Right lobe of liver (tissue), 6 donors: Measurements from ENCODE around the gene NCKAP5. TPM values are rescaled to one million over a fixed set of nuclear protein-coding genes. Genes with fewer than 3 reads are reported as not detected.

Experiments used
- ATAC-seq, 4 donors: fragments of 200-7000 bp; cut with Tn5 transposase; one replicate each; pipeline ENCODE4 v1.9.1; 2020; ENCODE audit warnings: mild to moderate bottlenecking in 4 of 4, moderate library complexity in 4 of 4
- DNase-seq, 3 donors: peaks; one replicate each; pipeline ENCODE4 v3.0.0-alpha.2; 2020
- H3K27ac ChIP-seq, 3 donors: fragments of 200-600 bp; one replicate each; pipeline ENCODE4 v1.8.0; 2022
- H3K27me3 ChIP-seq, 2 donors: fragments of 200-600 bp; one replicate each; pipeline ENCODE4 v1.8.0; 2022
- H3K36me3 ChIP-seq, 4 donors: fragments of 200-600 bp; sonication (generic) in 1 of 4; one replicate each; pipeline versions ENCODE4 v1.5.1 to v1.8.0; 2017 to 2022; ENCODE audit warnings: control low read depth in 1 of 4
- H3K4me1 ChIP-seq, 4 donors: fragments of 200-600 bp; sonication (generic) in 1 of 4; one replicate each; pipeline versions ENCODE4 v1.5.1 to v1.8.0; 2017 to 2022; ENCODE audit warnings: control low read depth in 1 of 4
- H3K4me3 ChIP-seq, 3 donors: fragments of 200-600 bp; one replicate each; pipeline ENCODE4 v1.8.0; 2022
- H3K9me3 ChIP-seq, 4 donors: fragments of 200-600 bp; sonication (generic) in 1 of 4; one replicate each; pipeline versions ENCODE4 v1.5.1 to v1.8.0; 2017 to 2022; ENCODE audit warnings: control low read depth in 1 of 4
- POLR2A ChIP-seq: fragments of 450-650 bp; IDR thresholded peaks from one replicate; pipeline ENCODE4 v1.6.1; 2017; ENCODE audit warnings: antibody characterized with exemption, mild to moderate bottlenecking
- WGBS: methylation state at CpG from one replicate; pipeline ENCODE4 v1.1.6; 2018; ENCODE audit warnings: low coverage, low lambda C conversion rate; ENCODE audit not compliant: insufficient coverage; ENCODE audit errors: missing lambda C conversion rate; 5-methylcytosine and 5-hydroxymethylcytosine counted together
- intact Hi-C, 2 donors: fragments of 100-400 bp; cut with DNase I; formaldehyde crosslinking; loops; one replicate each; pipeline versions ENCODE4 v1.11.2 to v1.14.1; 2022
- total RNA-seq, 6 experiments: library from RNA; depleted of rRNA in 2 of 6; stranded (reverse); fragments of >200 nt in 2 of 6; fragmentation: NEBNext Ultra II Directional in 3 of 6; extraction: Animal tissue kit (Norgen Biotek cat#: 25700) in 3 of 6; gene quantifications; one replicate each; pipeline versions ENCODE4 v1.1.0 to v1.2.4, GENCODE V29; 2016 to 2023
- TF ChIP-seq, protein P1 (sequence below), 4 donors: fragments of 200-600 bp in 3 of 4; fragments of 450-650 bp in 1 of 4; IDR thresholded peaks; one replicate each; pipeline versions ENCODE4 v1.5.1 to v1.8.0; 2016 to 2022; ENCODE audit warnings: antibody characterized with exemption in 4 of 4, mild to moderate bottlenecking in 2 of 4
- donor health status: DM: no; HTN: yes; CAD: no.
- donor health status: DM: no; HTN: no; CAD: no.
- donor health status: DM: no; HTN: no; CAD: no.
- donor health status: DM: no; HTN: yes; CAD: no.
- donor health status: DM: no; HTN: yes; CAD: no.

NCKAP5 gene
- total RNA-seq, 6 experiments from 2014 or later = 3.6 to 11.7 (median 6.9) TPM

DNA sequence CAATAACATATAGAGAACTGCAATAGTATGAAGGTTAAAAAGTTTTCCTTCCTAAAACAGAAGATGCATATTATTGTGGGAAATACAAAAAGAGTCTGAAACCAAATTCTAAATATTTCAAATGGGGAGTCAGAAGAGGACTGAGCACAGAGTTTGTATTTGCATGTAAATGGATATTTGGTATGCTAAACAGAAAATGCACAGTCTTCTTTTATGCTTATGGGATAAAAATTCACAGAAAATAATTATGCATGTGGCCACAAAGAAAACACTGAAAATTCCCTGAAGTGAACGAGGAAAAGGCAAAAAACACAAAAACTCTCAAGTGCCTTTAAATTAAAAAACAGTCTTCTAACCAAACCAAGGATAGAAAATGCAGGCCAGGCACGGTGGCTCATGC is 142.7 kb downstream of the NCKAP5 start:
- ATAC-seq = no peak
- 100% methylated on average over 2 of the region's 2 CpGs for WGBS
- Histone ChIP-seq H3K27me3 (no peaks in the 10 kb centered on the region), H3K4me1 (peaks cover 0 to 12% (median 0%) of the 10 kb centered on the region in 4 donors), H3K27ac (no peak overlapping the region), H3K36me3 (no peaks in the 10 kb centered on the region), H3K9me3 (no peaks in the 10 kb centered on the region), H3K4me3 (no peak overlapping the region)
- TF ChIP-seq POLR2A = no peak
- TF ChIP-seq, protein P1, sequence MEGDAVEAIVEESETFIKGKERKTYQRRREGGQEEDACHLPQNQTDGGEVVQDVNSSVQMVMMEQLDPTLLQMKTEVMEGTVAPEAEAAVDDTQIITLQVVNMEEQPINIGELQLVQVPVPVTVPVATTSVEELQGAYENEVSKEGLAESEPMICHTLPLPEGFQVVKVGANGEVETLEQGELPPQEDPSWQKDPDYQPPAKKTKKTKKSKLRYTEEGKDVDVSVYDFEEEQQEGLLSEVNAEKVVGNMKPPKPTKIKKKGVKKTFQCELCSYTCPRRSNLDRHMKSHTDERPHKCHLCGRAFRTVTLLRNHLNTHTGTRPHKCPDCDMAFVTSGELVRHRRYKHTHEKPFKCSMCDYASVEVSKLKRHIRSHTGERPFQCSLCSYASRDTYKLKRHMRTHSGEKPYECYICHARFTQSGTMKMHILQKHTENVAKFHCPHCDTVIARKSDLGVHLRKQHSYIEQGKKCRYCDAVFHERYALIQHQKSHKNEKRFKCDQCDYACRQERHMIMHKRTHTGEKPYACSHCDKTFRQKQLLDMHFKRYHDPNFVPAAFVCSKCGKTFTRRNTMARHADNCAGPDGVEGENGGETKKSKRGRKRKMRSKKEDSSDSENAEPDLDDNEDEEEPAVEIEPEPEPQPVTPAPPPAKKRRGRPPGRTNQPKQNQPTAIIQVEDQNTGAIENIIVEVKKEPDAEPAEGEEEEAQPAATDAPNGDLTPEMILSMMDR (IDR thresholded peaks at IDR 0.05) = no peak
- DNase-seq = no peak
- intact Hi-C loops = no loop called here

DNA sequence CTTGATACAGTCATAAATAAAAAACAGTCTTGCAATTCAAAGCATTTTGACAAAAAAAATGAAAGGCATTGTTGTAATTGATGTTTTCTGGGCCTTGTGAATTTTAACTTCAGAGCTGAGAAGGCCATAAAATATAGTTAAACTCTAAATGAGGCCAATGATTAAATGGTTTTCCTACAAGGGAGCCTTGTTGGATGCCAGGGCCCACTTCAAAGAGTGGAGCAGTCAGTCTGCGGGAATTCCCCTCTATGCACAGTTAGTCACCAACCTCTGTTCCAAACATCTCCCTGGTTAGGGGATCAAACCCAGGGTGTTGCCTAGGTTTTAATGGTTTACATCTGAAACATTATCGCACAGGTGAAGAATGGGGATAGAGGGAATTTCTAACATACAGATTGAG is 143.4 kb downstream of the NCKAP5 start:
- ATAC-seq (no peak), DNase-seq (no peak)
- WGBS = 100% methylated on average over 2 of the region's 2 CpGs
- H3K4me1 ChIP-seq = peaks cover 0 to 12% (median 0%) of the 10 kb centered on the region in 4 donors
- intact Hi-C loops = no loop called here
- no peak for TF ChIP-seq POLR2A
- no peaks in the 10 kb centered on the region for H3K9me3 ChIP-seq
- H3K27ac ChIP-seq = no peak overlapping the region
- no peaks in the 10 kb centered on the region for H3K27me3 ChIP-seq
- H3K4me3 ChIP-seq = no peak overlapping the region
- no peaks in the 10 kb centered on the region for H3K36me3 ChIP-seq

DNA sequence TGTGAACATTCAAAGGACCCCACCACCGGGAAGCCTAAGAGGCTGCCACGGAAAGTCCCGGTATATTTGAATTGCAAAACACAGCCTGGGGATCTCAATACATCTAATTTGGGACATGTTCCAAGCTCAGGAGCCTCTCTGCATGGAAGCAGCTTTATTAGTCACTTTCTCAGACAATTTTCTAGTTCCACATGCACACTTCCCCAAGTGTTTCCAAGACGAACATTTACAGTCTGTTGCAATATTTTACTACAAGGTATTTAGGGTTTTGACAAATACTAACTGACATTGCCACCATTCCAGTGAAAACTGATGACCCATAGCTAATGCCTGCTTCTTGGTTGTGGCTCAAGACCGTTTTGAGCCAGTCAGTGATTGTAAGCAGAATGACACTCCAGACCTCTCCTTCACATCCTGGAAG is 145.3 kb downstream of the NCKAP5 start:
- Histone ChIP-seq H3K9me3 (no peaks in the 10 kb centered on the region), H3K27me3 (no peaks in the 10 kb centered on the region), H3K4me1 (peaks cover 0 to 22% (median 0%) of the 10 kb centered on the region in 4 donors), H3K4me3 (no peak overlapping the region), H3K36me3 (no peaks in the 10 kb centered on the region), H3K27ac (no peak overlapping the region)
- DNase-seq (no peak), ATAC-seq (peak in 1 of 4 donors; percentile 15)
- WGBS = 24% methylated on average over 5 of the region's 5 CpGs
- TF ChIP-seq, protein P1 (IDR thresholded peaks at IDR 0.05) = no peak
- TF ChIP-seq POLR2A = no peak
- intact Hi-C loops = no loop called here

DNA sequence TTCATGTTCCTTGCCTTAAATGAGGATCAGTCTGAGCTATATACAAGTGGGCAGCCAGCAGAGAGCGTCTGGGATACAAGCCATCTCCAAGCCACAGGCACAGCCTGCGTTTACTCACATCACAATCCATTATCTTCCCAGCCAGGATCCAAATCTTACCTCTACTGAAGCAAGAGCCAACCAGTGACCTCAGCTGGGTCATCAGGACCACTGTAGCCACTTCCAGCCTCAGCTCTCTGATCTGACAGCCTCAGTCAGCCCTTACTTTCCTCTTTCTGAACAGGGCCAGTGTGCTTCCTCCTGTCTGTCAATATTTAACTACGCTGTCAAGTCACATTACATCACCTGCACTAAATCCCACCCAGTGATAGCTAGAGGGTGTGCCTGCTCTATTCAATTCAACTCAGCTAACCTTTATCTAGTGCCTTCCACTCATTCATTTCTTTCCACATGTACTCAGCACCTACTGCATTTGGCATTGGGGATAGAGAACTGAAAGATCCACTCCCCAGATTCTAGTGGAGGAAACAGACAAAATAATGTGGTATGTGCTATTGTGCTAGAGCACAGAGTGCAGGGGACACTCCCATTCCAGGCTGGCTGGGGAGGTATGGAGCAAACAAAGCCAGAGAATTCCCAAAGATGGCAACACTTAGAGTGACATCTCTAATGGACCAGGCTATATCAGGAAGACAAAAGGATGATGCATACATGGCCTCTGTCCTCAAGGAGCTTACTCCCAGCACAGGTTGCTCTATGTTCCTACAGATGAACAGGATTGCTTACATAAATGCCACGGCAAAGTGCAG is 146.5 kb downstream of the NCKAP5 start:
- Histone ChIP-seq H3K36me3 (no peaks in the 10 kb centered on the region), H3K4me1 (peaks cover 0 to 22% (median 0%) of the 10 kb centered on the region in 4 donors), H3K27ac (peak overlapping the region in 2 of 3 donors; percentile 43 to 64), H3K27me3 (no peaks in the 10 kb centered on the region), H3K9me3 (no peaks in the 10 kb centered on the region), H3K4me3 (peak overlapping the region in 1 of 3 donors; percentile 22)
- DNase-seq = peak; percentile 33 to 57 (median 49)
- intact Hi-C loops = no loop called here
- no peak for TF ChIP-seq POLR2A
- TF ChIP-seq, protein P1 (IDR thresholded peaks at IDR 0.05) = peak in 3 of 4 donors; percentile 2 to 25 (median 20)
- peak; percentile 97 for ATAC-seq
- WGBS = 35% methylated on average over 4 of the region's 4 CpGs

DNA sequence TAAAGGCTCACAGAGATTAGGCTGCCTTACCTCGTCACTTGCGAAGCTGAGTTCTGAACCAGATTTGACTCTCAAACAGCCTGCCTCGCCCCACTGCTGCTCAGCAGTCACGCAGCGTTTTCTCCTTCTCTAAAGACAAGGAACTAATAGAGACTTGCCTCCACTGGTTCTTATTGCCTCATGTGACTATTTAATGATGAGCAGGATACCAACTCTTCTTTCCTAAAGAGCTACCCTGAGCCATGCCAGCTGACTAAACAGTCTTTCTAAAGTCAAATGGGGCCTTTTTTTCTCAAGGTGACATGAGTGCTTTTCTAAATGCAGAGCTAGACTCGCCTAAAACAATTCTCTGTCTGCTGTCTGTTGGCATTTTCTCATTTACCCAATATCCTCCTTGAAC is 147.5 kb downstream of the NCKAP5 start:
- Histone ChIP-seq H3K27ac (peak overlapping the region in 1 of 3 donors; percentile 64), H3K36me3 (no peaks in the 10 kb centered on the region), H3K27me3 (no peaks in the 10 kb centered on the region), H3K9me3 (no peaks in the 10 kb centered on the region), H3K4me1 (peaks cover 0 to 22% (median 0%) of the 10 kb centered on the region in 4 donors), H3K4me3 (no peak overlapping the region)
- 74% methylated on average over 6 of the region's 6 CpGs for WGBS
- no peak for ATAC-seq
- no peak for DNase-seq
- TF ChIP-seq, protein P1 (IDR thresholded peaks at IDR 0.05) = no peak
- no peak for TF ChIP-seq POLR2A
- intact Hi-C loops = no loop called here
